GM18526 (cell line): ENCODE results near the gene SLC3A2.

Experiments used
- POLR2A ChIP-seq: IDR thresholded peaks from 3 replicates; pipeline ENCODE4 v1.6.1; 2011; ENCODE audit not compliant: insufficient read length; ENCODE audit errors: extremely low read depth

The SLC3A2 gene

GRCh38 chr11:62911137-62912130 is 30.7 kb downstream of the SLC3A2 start:
- no peak for TF ChIP-seq POLR2A

DNA sequence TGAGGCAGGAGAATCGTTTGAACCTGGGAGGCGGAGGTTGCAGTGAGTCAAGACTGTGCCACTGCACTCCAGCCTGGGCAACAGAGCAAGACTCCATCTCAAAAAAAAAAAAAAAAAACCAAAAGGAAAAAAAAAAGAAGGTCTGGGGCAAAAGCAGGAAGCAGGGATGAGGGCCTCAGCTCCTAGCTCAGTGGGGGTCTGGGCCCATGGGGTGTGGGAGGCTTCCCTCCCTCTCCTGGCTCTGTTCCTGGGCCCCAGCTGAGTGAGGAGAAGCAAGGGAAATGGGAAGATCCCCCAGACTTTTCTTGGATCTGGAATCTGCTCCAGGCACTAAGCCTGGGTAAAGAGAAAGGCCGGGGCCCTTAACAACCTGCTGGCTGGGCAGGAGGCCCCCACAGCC is 31.6 kb downstream of the SLC3A2 start:
- no peak for TF ChIP-seq POLR2A

- no peak for TF ChIP-seq POLR2A
These were observed 33.7 kb downstream of the SLC3A2 start for GRCh38 chr11:62914416-62914815.

GRCh38 chr11:62917906-62918502 is 37.3 kb downstream of the SLC3A2 start:
- no peak for TF ChIP-seq POLR2A

- no peak for TF ChIP-seq POLR2A
These were observed 37.8 kb downstream of the SLC3A2 start for GRCh38 chr11:62918531-62918930.

- no peak for TF ChIP-seq POLR2A
These were observed 38.8 kb downstream of the SLC3A2 start for GRCh38 chr11:62919476-62919875.

- TF ChIP-seq POLR2A, result no peak
These were observed 39.4 kb downstream of the SLC3A2 start for GRCh38 chr11:62919898-62920640.

GRCh38 chr11:62921201-62921572 is 40.5 kb downstream of the SLC3A2 start, which contains the start of gene CHRM1:
CHRM1 (minus strand) TSS chr11:62921363; CDS start chr11:62911100, 10,263 bp downstream.
- no peak for TF ChIP-seq POLR2A

DNA sequence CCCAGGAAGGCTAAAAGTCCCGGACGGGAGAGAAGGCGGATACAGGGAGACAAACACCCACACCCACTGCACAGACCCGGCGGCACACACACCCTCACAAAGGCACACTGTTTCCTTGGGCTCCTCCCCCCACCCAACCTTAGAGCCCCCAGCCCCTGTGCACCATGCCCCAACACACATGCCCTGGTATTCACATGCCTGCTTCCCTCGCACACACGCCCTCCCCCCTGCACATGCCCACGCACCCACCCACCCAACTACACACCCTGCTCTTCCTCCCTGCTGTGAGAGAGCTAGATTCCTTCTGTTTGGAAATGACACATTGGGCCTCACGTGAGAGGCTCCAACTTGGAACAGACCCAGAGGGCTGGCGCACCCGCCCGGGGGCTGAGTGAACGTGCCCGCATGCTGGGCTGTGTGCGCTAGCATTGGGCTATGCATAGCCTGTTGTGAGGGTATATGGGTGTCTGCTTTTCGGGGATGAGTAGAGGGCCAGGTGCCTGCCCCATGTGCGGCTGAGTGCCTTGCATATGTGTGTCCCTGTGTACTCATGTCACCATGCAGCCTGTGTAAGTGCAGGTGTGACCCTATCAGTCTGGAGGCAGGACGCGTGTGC is 41.0 kb downstream of the SLC3A2 start:
- TF ChIP-seq POLR2A, result no peak

GRCh38 chr11:62922189-62922589 is 41.5 kb downstream of the SLC3A2 start:
- no peak for TF ChIP-seq POLR2A

GRCh38 chr11:62922653-62923431 is 42.1 kb downstream of the SLC3A2 start:
- no peak for TF ChIP-seq POLR2A

GRCh38 chr11:62923601-62924411 is 43.1 kb downstream of the SLC3A2 start:
- no peak for TF ChIP-seq POLR2A

DNA sequence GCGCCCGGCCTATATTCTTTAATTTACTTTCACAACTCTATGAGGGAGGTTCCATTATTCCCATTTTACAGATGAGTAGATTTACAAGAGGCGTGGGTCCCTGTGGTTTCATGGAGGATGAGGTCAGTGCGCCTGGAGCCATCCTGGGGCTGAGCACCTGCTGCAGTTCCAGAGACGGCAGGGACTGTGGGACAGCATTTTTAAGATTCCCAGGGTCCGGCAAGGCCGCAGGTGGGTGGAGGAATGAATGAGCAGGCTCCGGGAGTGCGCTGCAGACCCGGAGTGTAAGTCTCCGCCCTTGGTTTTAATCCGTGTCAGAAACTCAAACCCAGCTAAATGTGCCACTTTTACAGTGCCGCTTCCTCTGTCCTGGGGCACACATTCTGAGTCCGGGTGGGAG is 44.6 kb downstream of the SLC3A2 start:
- TF ChIP-seq POLR2A, result no peak

- TF ChIP-seq POLR2A, result no peak
These were observed 45.3 kb downstream of the SLC3A2 start for GRCh38 chr11:62925745-62926679.
